NCI-H2227 (cell line): ENCODE measurements around the gene RAB7A.

Source experiments
- DNase-seq: peaks from one replicate; lab custom pipeline; 2025; ENCODE audit not compliant: unreplicated experiment; lab: John Stamatoyannopoulos, UW

Gene RAB7A

GRCh38 chr3:128726023-128727016, at the start of gene RAB7A:
RAB7A (plus strand) TSS chr3:128726183; CDS start chr3:128795368, 69,185 bp downstream.
- peak; percentile 96 for DNase-seq

- no peak for DNase-seq
Measured at GRCh38 chr3:128679338-128679737, 46.6 kb upstream of the RAB7A start.

GRCh38 chr3:128680603-128681368, 45.2 kb upstream of the RAB7A start:
- peak; percentile 95 for DNase-seq

- DNase-seq = peak; percentile 52
Measured at GRCh38 chr3:128681369-128681829, 44.6 kb upstream of the RAB7A start.

GRCh38 chr3:128683957-128684356, 42.0 kb upstream of the RAB7A start:
- DNase-seq = no peak

- no peak for DNase-seq
Measured at GRCh38 chr3:128684986-128685726, 40.8 kb upstream of the RAB7A start.

GRCh38 chr3:128686465-128686864, 39.5 kb upstream of the RAB7A start:
- no peak for DNase-seq

- no peak for DNase-seq
Measured at GRCh38 chr3:128689060-128689459, 36.9 kb upstream of the RAB7A start.

- no peak for DNase-seq
Measured at GRCh38 chr3:128693696-128694095, 32.3 kb upstream of the RAB7A start.

- no peak for DNase-seq
Measured at GRCh38 chr3:128697341-128697740, 28.6 kb upstream of the RAB7A start.

- DNase-seq = peak; percentile 36
Measured at GRCh38 chr3:128698211-128699047, 27.6 kb upstream of the RAB7A start.

GRCh38 chr3:128701342-128702212, 24.4 kb upstream of the RAB7A start:
- DNase-seq = peak; percentile 15

GRCh38 chr3:128702391-128702790, 23.6 kb upstream of the RAB7A start:
- no peak for DNase-seq

GRCh38 chr3:128703561-128703960, 22.4 kb upstream of the RAB7A start:
- no peak for DNase-seq

GRCh38 chr3:128706086-128706615, 19.8 kb upstream of the RAB7A start:
- no peak for DNase-seq

- no peak for DNase-seq
Measured at GRCh38 chr3:128707928-128708494, 18.0 kb upstream of the RAB7A start.

GRCh38 chr3:128709038-128709437, 16.9 kb upstream of the RAB7A start:
- DNase-seq = no peak

- no peak for DNase-seq
Measured at GRCh38 chr3:128709506-128710210, 16.3 kb upstream of the RAB7A start.
